Pancreas (tissue), 10 donors: Measurements from ENCODE around the gene FBXO3. TPM values are rescaled to one million over a fixed set of nuclear protein-coding genes. Genes with fewer than 3 reads are reported as not detected.
A peak's percentile ranks its signal among the peaks of the same experiment; 100 is the strongest.

Source experiments
- ATAC-seq, 4 donors: fragments of 200-7000 bp; cut with Tn5 transposase; one replicate each; pipeline versions ENCODE4 v1.8.0 to v1.9.1; 2020; ENCODE audit warnings: mild to moderate bottlenecking in 4 of 4, moderate library complexity in 4 of 4
- DNase-seq, 6 donors: peaks; one replicate each; pipeline ENCODE4 v3.0.0-alpha.2; 2020
- FAIRE-seq: peaks from 2 replicates; lab custom pipeline; 2012; peaks lifted over from hg19 to GRCh38; lab: Jason Lieb, UNC
- H3K27ac ChIP-seq, 4 donors: fragments of 200-600 bp; sonication (generic); 1 replicate in 3 of 4; 2 replicates in 1 of 4; pipeline versions ENCODE4 v1.5.0 to v1.8.0; 2020
- H3K27me3 ChIP-seq, 4 donors: fragments of 200-600 bp; one replicate each; pipeline ENCODE4 v1.8.0; 2021
- H3K36me3 ChIP-seq, 3 donors: fragments of 200-600 bp; sonication (generic) in 1 of 3; one replicate each; pipeline versions ENCODE4 v1.5.0 to v1.8.0; 2020 to 2021
- H3K4me1 ChIP-seq, 3 donors: fragments of 200-600 bp; one replicate each; pipeline ENCODE4 v1.8.0; 2021
- H3K4me3 ChIP-seq, 4 donors: fragments of 200-600 bp; sonication (generic) in 2 of 4; one replicate each; pipeline versions ENCODE4 v1.5.0 to v1.8.0; 2020 to 2021
- H3K9me3 ChIP-seq, 4 donors: fragments of 200-600 bp; one replicate each; pipeline ENCODE4 v1.8.0; 2021
- WGBS, 2 donors: extraction: QIAGEN DNeasy Blood & Tissue Kit; methylation state at CpG; one replicate each; pipeline ENCODE4 v1.1.7; 2013; 5-methylcytosine and 5-hydroxymethylcytosine counted together
- intact Hi-C, 3 donors: fragments of 100-400 bp; cut with DNase I; formaldehyde crosslinking; loops; one replicate each; pipeline versions ENCODE4 v1.11.1 to v1.14.2; 2022
- polyA plus RNA-seq, 2 donors: library from polyadenylated mRNA; stranded (reverse); fragments of 200-250 nt; gene quantifications; one replicate each; pipeline ENCODE4 v1.2.3, GENCODE V29; 2013
- total RNA-seq, 6 donors: library from RNA; stranded (reverse); fragmentation: NEBNext Ultra II Directional in 4 of 6; extraction: Animal tissue kit (Norgen Biotek cat#: 25700) in 4 of 6; gene quantifications; one replicate each; pipeline versions ENCODE4 v1.2.1 to v1.2.4, GENCODE V29; 2021 to 2023
- TF ChIP-seq, protein P1 (sequence below), 4 donors: fragments of 200-600 bp; sonication (generic) in 3 of 4; IDR thresholded peaks; one replicate each; pipeline versions ENCODE4 v1.5.0 to v1.8.0; 2021; ENCODE audit warnings: antibody characterized with exemption in 4 of 4
- donor health status: healthy with polysubstance abuse.
- donor health status: DM: no; HTN: no; CAD: no; lungs with moderate emphysema.
- donor health status: DM: no; HTN: no; CAD: no.
- donor health status: control.
- donor health status: control.
- donor health status: Bipolar disorder and iron deficiency.
- donor health status: DM: yes; HTN: yes; CAD: no.
- donor health status: DM: no; HTN: no; CAD: no.
- donor health status: DM: no; HTN: no; CAD: no.
- donor health status: DM: yes; HTN: yes; CAD: no.

Gene FBXO3
- total and polyA plus RNA-seq, 8 donors: 12.2 to 26.6 (median 16.4) TPM

DNA sequence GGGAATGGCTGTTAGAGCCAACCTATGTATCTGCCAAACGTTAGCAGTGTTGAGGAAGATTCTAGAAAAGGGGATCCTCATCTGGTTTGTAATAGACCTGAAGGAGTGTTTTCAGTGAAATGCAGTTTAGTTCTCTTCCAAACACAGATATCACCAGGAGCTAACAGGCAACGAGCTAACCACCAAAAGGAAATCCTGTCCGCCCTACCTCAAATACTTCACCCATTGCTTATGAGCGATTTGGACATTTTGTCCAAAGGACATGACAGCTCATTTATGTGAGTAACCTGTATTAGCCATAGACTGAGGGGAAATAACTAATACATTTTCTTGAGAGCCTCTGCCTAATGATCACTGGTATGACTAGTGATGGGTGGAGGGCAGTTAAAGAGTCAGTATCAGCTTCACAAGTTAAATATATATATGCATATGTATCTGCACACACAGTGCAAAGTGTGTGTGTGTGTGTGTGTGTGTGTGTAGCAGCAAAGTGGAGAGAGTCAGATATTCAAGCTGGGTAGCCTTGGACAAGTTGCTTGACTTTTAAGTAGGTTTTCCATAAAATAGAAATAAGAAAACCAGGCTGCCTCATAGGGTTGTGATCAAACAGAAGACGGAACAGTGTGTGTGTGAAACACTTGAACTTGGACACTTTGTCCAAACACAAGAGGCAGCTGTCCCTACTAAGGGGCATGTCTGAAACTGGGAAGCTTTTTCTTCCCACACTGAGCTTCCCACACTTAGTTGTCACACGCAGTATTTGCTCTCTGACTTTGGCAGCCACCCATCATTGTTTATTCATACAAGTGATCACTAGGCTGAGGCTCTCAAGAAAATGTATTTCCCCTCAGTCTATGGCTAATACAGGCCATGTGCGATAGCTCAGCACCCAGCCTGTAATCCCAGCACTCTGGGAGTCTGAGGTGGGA lies 72.8 kb downstream of the FBXO3 start:
- H3K9me3 ChIP-seq: no peaks in the 10 kb centered on the region
- intact Hi-C loops: no loop called here
- DNase-seq (no peak), ATAC-seq (peak; percentile 16 to 43 (median 26)), FAIRE-seq (no peak)
- no peaks in the 10 kb centered on the region for H3K36me3 ChIP-seq
- TF ChIP-seq, protein P1, sequence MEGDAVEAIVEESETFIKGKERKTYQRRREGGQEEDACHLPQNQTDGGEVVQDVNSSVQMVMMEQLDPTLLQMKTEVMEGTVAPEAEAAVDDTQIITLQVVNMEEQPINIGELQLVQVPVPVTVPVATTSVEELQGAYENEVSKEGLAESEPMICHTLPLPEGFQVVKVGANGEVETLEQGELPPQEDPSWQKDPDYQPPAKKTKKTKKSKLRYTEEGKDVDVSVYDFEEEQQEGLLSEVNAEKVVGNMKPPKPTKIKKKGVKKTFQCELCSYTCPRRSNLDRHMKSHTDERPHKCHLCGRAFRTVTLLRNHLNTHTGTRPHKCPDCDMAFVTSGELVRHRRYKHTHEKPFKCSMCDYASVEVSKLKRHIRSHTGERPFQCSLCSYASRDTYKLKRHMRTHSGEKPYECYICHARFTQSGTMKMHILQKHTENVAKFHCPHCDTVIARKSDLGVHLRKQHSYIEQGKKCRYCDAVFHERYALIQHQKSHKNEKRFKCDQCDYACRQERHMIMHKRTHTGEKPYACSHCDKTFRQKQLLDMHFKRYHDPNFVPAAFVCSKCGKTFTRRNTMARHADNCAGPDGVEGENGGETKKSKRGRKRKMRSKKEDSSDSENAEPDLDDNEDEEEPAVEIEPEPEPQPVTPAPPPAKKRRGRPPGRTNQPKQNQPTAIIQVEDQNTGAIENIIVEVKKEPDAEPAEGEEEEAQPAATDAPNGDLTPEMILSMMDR (IDR thresholded peaks at IDR 0.05): no peak
- 11 to 14% methylated on average over 7 of the region's 7 CpGs for WGBS, 2 donors
- H3K4me1 ChIP-seq: peaks cover 17 to 49% (median 24%) of the 10 kb centered on the region in 3 donors
- peak overlapping the region; percentile 9 to 55 (median 29) for H3K4me3 ChIP-seq
- H3K27me3 ChIP-seq: no peaks in the 10 kb centered on the region
- H3K27ac ChIP-seq: peak overlapping the region; percentile 34 to 81 (median 58)

DNA sequence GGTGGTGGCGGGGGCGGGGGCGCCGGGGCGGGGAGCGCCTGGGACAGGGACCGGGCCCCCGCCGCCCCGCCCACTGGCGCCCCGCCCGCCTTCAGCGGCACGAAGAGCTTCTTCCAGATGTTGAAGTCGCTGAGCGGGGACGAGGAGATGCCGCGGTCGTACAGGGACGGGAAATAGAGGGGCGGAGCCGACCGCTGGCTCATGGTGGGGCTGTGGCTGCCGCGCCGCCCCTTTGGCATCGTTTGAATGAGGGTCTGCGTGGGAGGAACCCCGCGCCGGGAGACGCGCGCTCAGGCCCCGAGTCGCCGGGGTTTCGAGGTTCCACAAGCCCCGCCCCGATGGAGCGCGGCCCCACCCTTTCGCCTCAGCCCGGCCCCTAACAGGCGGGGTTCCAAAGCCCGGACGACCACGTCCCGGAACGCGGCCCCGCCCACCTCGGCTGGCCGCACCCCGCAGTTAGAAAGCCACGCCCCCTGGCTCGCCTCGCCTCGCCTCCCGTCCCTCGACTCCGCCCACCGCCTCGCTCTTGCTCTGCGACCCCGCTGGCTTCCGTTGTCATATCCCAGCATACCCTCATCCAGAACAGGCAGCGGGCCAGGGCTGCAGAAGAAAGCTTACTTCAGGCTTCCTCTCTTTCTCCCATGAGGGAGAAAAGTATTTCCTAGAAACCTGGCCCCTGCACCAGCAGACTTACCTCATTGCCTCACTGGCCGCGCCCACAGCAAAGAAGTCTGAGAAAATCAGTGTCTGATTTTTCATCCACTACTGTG lies 73.6 kb downstream of the FBXO3 start, which contains the start of gene C11orf91:
TSS of gene C11orf91 (minus strand) at position 325 of the 770 bp plus-strand sequence. CDS start at position 239, 86 bp downstream.
- H3K4me1 ChIP-seq: peaks cover 21 to 57% (median 25%) of the 10 kb centered on the region in 3 donors
- H3K27me3 ChIP-seq: no peaks in the 10 kb centered on the region
- peak within 1 kb of the TSS; percentile 9 to 55 (median 29) for H3K4me3 ChIP-seq
- DNase-seq (peak; percentile 90 to 96 (median 94)), FAIRE-seq (no peak), ATAC-seq (peak; percentile 82 to 92 (median 90))
- WGBS, 2 donors: 1 to 2% methylated on average over 59 to 72 of the region's 72 CpGs
- peak within 1 kb of the TSS; percentile 34 to 81 (median 58) for H3K27ac ChIP-seq
- TF ChIP-seq, protein P1 (IDR thresholded peaks at IDR 0.05): no peak
- no peaks in the 10 kb centered on the region for H3K9me3 ChIP-seq
- intact Hi-C loops: no loop called here
- H3K36me3 ChIP-seq: no peaks in the 10 kb centered on the region

DNA sequence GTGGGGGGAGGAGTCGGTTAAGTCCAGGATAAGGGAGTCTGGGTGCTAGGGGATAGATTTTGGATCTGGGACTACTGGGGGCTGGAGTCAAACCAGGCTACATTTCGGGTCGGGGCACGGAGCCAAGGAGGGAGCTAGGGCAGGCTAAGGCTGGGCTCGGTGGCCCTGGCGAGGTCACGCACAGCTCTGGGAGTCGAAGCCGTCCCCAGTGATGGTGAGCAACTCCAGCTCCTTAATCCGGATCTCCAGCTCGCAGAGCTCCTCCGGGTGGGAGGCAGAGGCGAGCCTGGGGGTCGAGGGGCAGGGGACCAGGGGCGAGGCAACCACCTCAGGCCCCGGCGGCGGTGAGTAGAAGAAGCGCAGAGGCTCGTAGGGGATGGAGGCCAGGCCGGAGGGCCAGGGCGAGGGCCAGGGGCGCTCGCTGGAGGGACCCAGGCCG lies 74.2 kb downstream of the FBXO3 start:
- FAIRE-seq: no peak
- TF ChIP-seq, protein P1 (IDR thresholded peaks at IDR 0.05): no peak
- peaks cover 27 to 61% (median 29%) of the 10 kb centered on the region in 3 donors for H3K4me1 ChIP-seq
- ATAC-seq: no peak
- no peaks in the 10 kb centered on the region for H3K27me3 ChIP-seq
- 63 to 64% methylated on average over 20 to 25 of the region's 25 CpGs for WGBS, 2 donors
- H3K36me3 ChIP-seq: no peaks in the 10 kb centered on the region
- peak overlapping the region in 3 of 4 donors; percentile 34 to 81 (median 71) for H3K27ac ChIP-seq
- no peaks in the 10 kb centered on the region for H3K9me3 ChIP-seq
- peak in 5 of 6 donors; percentile 43 to 85 (median 64) for DNase-seq
- intact Hi-C loops: no loop called here
- peak overlapping the region; percentile 9 to 55 (median 29) for H3K4me3 ChIP-seq

DNA sequence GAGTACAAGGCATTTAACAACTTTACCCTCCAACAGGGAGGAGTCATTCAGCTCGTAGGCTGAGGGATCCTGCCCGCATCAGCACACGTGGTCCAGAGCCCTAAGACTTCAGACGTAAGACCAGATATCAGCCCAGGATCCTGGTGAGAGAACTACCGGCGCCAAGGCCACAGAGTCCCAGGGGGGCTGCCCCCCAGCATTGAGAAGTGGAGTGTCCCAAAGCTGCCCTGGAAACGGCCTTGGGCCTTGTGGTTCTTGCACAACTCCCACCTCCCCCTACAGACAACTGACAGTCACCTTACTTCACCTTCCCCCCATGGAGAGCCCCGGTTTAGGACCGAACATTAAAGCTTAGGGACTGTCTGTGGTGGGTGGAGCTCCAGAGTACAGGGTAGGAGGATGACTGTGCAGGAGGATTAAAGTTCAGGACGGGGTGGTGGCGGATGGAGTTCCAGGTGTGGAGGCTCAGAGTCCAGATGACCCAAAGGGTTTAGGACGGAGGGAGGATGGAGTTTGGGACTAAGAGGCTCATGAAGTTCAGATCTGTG lies 74.7 kb downstream of the FBXO3 start:
- no peaks in the 10 kb centered on the region for H3K27me3 ChIP-seq
- no peaks in the 10 kb centered on the region for H3K36me3 ChIP-seq
- TF ChIP-seq, protein P1 (IDR thresholded peaks at IDR 0.05): no peak
- WGBS, 2 donors: 65% methylated on average over 12 of the region's 12 CpGs
- no peaks in the 10 kb centered on the region for H3K9me3 ChIP-seq
- ATAC-seq: no peak
- DNase-seq: peak in 1 of 6 donors; percentile 50
- no peak overlapping the region for H3K4me3 ChIP-seq
- peak overlapping the region in 3 of 4 donors; percentile 10 to 81 (median 71) for H3K27ac ChIP-seq
- no peak for FAIRE-seq
- peaks cover 32 to 65% (median 34%) of the 10 kb centered on the region in 3 donors for H3K4me1 ChIP-seq
- intact Hi-C loops: no loop called here
